PC-9 (cell line): ENCODE measurements around the gene LNX1. TPM values are rescaled to one million over a fixed set of nuclear protein-coding genes. Genes with fewer than 3 reads are reported as not detected.

Experiments used
- BruUV-seq: library from RNA; stranded (reverse); fragments of 400-500 nt; replicated peaks from 2 replicates; lab custom pipeline; 2021; lab: Mats Ljungman, UMichigan
- CTCF ChIA-PET: fragments of 300-600 bp; sonication (Branson Sonifier 250); formaldehyde crosslinking; loops from one replicate; lab custom pipeline; 2022; ENCODE audit warnings: antibody characterized with exemption; lab: Charles Lee
- POLR2A ChIA-PET: fragments of 300-600 bp; sonication (Branson Sonifier 250); formaldehyde crosslinking; loops from one replicate; lab custom pipeline; 2022; ENCODE audit warnings: antibody characterized with exemption; ENCODE audit not compliant: unreplicated experiment; lab: Charles Lee
- DNase-seq, 2 experiments: peaks; one replicate each; pipeline versions ENCODE4 v3.0.0 to v3.0.0-alpha.2; 2015 to 2022; ENCODE audit warnings: mixed read lengths in 1 of 2
- H2AFZ ChIP-seq: fragments of 200-600 bp; sonication (generic); 2 replicates; pipeline ENCODE4 v1.8.1; 2017; ENCODE audit warnings: antibody characterized with exemption
- H3F3A ChIP-seq: fragments of 200-600 bp; sonication (generic); 2 replicates; pipeline ENCODE4 v1.8.1; 2017; ENCODE audit warnings: antibody characterized with exemption, mild to moderate bottlenecking, low read depth; ENCODE audit not compliant: insufficient read depth
- H3K27ac ChIP-seq: fragments of 200-600 bp; sonication (generic); 2 replicates; pipeline ENCODE4 v1.6.1; 2016; ENCODE audit warnings: mixed run types
- H3K27me3 ChIP-seq: fragments of 200-600 bp; sonication (generic); 2 replicates; pipeline ENCODE4 v1.6.1; 2016; ENCODE audit warnings: low read depth, mixed run types; ENCODE audit not compliant: insufficient read depth
- H3K36me3 ChIP-seq: fragments of 200-600 bp; sonication (generic); 2 replicates; pipeline ENCODE4 v1.6.1; 2016; ENCODE audit warnings: low read depth, mixed run types
- H3K4me1 ChIP-seq: fragments of 200-600 bp; sonication (generic); replicated peaks from 2 replicates; pipeline ENCODE4 v1.6.1; 2016; ENCODE audit warnings: mixed run types; ENCODE audit not compliant: insufficient read depth
- H3K4me2 ChIP-seq: fragments of 200-600 bp; sonication (generic); 2 replicates; pipeline ENCODE4 v1.6.1; 2017; ENCODE audit warnings: mixed run types
- H3K4me3 ChIP-seq: fragments of 200-600 bp; sonication (generic); 2 replicates; pipeline ENCODE4 v1.6.1; 2016; ENCODE audit warnings: mixed run types
- H3K79me2 ChIP-seq: fragments of 200-600 bp; sonication (generic); 2 replicates; pipeline ENCODE4 v1.6.1; 2017; ENCODE audit warnings: low read depth, mixed run types
- H3K9me2 ChIP-seq: fragments of 200-600 bp; sonication (generic); 2 replicates; pipeline ENCODE4 v1.8.1; 2017; ENCODE audit warnings: mild to moderate bottlenecking; ENCODE audit not compliant: insufficient read depth
- H3K9me3 ChIP-seq: fragments of 200-600 bp; sonication (generic); 2 replicates; pipeline ENCODE4 v1.8.1; 2016; ENCODE audit warnings: low read depth; ENCODE audit not compliant: insufficient read depth
- H4K20me1 ChIP-seq: fragments of 200-600 bp; sonication (generic); 2 replicates; pipeline ENCODE4 v1.8.1; 2017; ENCODE audit not compliant: insufficient read depth
- EZH2 ChIP-seq: fragments of 200-600 bp; sonication (generic); IDR thresholded peaks from 2 replicates; pipeline ENCODE4 v1.8.0; 2017; ENCODE audit warnings: antibody characterized with exemption, low read depth
- intact Hi-C: fragments of 100-400 bp; cut with micrococcal nuclease; formaldehyde crosslinking; loops from one replicate; pipeline ENCODE4 v1.10.0; 2022; ENCODE audit not compliant: unreplicated experiment
- total RNA-seq: library from RNA; stranded (reverse); gene quantifications from 2 replicates; pipeline ENCODE4 v1.2.3, GENCODE V29; 2021
- TF ChIP-seq, protein P1 (sequence below): fragments of 200-600 bp; sonication (generic); conservative IDR thresholded peaks from 2 replicates; pipeline ENCODE4 v1.6.1; 2017; ENCODE audit warnings: mixed run types, antibody characterized with exemption, mild to moderate bottlenecking, moderate library complexity

LNX1 gene
- total RNA-seq, 1 experiment from 2014 or later = 3.4 TPM

DNA sequence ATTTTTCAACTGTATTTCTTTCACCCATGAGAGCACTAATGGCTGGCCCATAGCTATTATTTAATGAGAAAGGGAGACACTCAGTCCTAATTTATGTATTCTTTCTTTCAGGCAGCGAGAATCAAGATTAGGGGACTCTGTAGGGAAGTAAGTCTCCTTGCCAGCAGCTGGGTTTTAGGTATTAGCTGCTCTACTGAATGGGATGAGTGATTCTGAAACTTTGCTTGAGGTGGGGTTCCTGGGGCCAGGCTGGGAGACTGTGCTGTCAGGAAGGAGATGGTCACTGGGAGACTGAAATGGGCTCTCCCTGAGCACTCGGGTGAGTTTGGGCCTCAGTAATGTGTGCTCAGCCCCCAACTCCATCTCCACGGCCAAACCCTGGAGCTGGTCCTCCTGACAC lies 78.7 kb downstream of the LNX1 start:
- ChIA-PET CTCF (no interaction called here), POLR2A (no interaction called here)
- DNase-seq = no peak
- no peaks in the 10 kb centered on the region for H3K79me2 ChIP-seq
- H3K27me3 ChIP-seq = no peaks in the 10 kb centered on the region
- intact Hi-C loops = no loop called here
- H3K4me2 ChIP-seq = no peak overlapping the region
- no peaks in the 10 kb centered on the region for H3K9me2 ChIP-seq
- no peaks in the 10 kb centered on the region for H3K9me3 ChIP-seq
- no peaks in the 10 kb centered on the region for H3K36me3 ChIP-seq
- no TSS peak for BruUV-seq
- H3F3A ChIP-seq = no peaks in the 10 kb centered on the region
- no peaks in the 10 kb centered on the region for H3K4me1 ChIP-seq
- H3K4me3 ChIP-seq = no peak overlapping the region
- TF ChIP-seq EZH2 = no peak
- TF ChIP-seq, protein P1, sequence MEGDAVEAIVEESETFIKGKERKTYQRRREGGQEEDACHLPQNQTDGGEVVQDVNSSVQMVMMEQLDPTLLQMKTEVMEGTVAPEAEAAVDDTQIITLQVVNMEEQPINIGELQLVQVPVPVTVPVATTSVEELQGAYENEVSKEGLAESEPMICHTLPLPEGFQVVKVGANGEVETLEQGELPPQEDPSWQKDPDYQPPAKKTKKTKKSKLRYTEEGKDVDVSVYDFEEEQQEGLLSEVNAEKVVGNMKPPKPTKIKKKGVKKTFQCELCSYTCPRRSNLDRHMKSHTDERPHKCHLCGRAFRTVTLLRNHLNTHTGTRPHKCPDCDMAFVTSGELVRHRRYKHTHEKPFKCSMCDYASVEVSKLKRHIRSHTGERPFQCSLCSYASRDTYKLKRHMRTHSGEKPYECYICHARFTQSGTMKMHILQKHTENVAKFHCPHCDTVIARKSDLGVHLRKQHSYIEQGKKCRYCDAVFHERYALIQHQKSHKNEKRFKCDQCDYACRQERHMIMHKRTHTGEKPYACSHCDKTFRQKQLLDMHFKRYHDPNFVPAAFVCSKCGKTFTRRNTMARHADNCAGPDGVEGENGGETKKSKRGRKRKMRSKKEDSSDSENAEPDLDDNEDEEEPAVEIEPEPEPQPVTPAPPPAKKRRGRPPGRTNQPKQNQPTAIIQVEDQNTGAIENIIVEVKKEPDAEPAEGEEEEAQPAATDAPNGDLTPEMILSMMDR = no peak
- H2AFZ ChIP-seq = no peak overlapping the region
- no peak overlapping the region for H3K27ac ChIP-seq
- no peaks in the 10 kb centered on the region for H4K20me1 ChIP-seq

DNA sequence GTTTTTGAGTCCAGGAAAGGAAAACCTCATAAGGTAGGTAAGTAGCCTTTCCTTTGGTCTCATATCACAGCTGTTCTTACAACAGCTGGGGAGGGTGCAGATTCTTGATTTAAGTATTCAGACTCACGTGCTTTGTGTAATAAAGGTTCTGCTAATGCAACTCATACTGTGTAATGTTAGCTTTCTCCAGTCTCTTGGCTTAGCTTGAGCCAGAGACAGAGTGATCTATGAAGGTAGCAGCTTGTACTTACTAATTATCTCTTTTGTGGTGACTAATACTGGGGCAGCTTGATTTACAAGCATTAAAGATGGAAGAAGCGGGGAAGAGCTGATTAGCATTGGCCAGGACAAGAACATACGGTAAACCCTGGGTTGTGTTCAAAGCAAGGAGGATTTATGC lies 80.3 kb downstream of the LNX1 start:
- no peak overlapping the region for H3K4me2 ChIP-seq
- no peaks in the 10 kb centered on the region for H3K9me2 ChIP-seq
- BruUV-seq = no TSS peak
- intact Hi-C loops = no loop called here
- DNase-seq = no peak
- H3K4me3 ChIP-seq = no peak overlapping the region
- no peaks in the 10 kb centered on the region for H3K79me2 ChIP-seq
- TF ChIP-seq, protein P1 = no peak
- TF ChIP-seq EZH2 = no peak
- H3K4me1 ChIP-seq = no peaks in the 10 kb centered on the region
- no peaks in the 10 kb centered on the region for H3K36me3 ChIP-seq
- no peak overlapping the region for H3K27ac ChIP-seq
- no peaks in the 10 kb centered on the region for H3K9me3 ChIP-seq
- ChIA-PET CTCF (no interaction called here), POLR2A (no interaction called here)
- H3K27me3 ChIP-seq = no peaks in the 10 kb centered on the region
- H2AFZ ChIP-seq = no peak overlapping the region
- H3F3A ChIP-seq = no peaks in the 10 kb centered on the region
- no peaks in the 10 kb centered on the region for H4K20me1 ChIP-seq

DNA sequence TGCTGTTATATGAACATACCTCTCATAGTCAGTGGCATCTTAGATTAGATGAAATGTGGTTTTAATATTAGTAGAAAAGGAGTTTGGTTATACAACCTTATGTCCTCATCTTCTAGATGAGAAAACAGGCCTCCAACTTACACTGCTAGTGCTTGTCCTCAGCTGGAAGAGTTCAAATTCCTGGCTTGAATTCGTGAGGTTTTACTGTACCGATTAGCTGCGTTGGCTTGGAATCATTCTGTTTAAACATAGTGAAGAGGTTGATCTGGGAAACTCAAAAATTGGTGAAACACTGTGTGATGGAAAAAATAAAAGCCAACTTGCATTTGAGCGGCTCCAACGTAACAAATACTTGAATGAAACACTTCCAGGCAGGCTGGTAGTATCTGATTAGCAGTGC lies 81.0 kb downstream of the LNX1 start:
- Histone ChIP-seq H3K4me1 (no peaks in the 10 kb centered on the region), H3K79me2 (no peaks in the 10 kb centered on the region), H4K20me1 (no peaks in the 10 kb centered on the region), H3K9me3 (no peaks in the 10 kb centered on the region), H3F3A (no peaks in the 10 kb centered on the region), H3K4me2 (no peak overlapping the region), H3K9me2 (no peaks in the 10 kb centered on the region), H3K4me3 (no peak overlapping the region), H3K36me3 (no peaks in the 10 kb centered on the region), H2AFZ (no peak overlapping the region), H3K27ac (no peak overlapping the region), H3K27me3 (no peaks in the 10 kb centered on the region)
- intact Hi-C loops = no loop called here
- ChIA-PET CTCF (no interaction called here), POLR2A (no interaction called here)
- DNase-seq = no peak
- TF ChIP-seq, protein P1 = no peak
- no TSS peak for BruUV-seq
